HUDEP-2 (cell line): ENCODE results near the gene CTAGE6.
"Not testable (repeated sequence)": the region's sequence is repeated elsewhere in the genome, so short reads cannot be mapped to it uniquely, and the experiment has no call there.

ENCODE experiments used
- DNase-seq, 76 experiments: peaks; one replicate each; lab custom pipeline; 2025; ENCODE audit not compliant: unreplicated experiment in 76 of 76; lab: John Stamatoyannopoulos, UW

Gene CTAGE6

DNA sequence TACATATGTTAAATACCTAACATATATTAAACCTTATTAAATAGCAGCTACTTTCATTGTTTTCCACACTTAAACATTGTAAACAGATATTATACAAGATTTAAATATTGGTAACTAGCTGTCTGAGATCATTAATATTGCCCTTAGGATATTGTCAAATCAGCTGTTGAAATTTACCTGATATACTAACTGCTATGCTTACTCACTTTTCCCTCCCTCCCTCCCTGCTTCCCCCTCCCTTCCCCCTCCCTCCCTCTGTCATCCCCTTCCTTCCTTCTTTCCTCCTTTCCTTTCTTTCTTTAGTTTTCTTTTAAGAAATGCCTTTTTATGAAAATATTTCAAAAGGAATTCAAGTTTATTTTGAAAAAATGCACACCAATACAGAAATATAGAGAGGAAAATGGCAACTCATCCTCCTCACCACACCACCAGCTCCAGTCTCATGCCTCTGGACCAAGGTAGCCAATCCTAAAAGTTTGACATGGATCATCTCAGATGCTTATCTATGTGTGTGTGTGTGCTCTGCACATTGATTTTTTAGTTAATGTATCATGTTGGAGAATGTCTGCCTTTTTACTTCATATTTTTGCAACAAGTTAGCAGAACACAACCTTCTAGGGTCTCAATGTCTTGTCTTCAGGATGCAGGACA, 41.8 kb downstream of the CTAGE6 start:
- not testable (repeated sequence) for DNase-seq

GRCh38 chr7:143714581-143715454, 42.7 kb downstream of the CTAGE6 start:
- not testable (repeated sequence) for DNase-seq

GRCh38 chr7:143712381-143712780, 45.1 kb downstream of the CTAGE6 start:
- not testable (repeated sequence) for DNase-seq

DNA sequence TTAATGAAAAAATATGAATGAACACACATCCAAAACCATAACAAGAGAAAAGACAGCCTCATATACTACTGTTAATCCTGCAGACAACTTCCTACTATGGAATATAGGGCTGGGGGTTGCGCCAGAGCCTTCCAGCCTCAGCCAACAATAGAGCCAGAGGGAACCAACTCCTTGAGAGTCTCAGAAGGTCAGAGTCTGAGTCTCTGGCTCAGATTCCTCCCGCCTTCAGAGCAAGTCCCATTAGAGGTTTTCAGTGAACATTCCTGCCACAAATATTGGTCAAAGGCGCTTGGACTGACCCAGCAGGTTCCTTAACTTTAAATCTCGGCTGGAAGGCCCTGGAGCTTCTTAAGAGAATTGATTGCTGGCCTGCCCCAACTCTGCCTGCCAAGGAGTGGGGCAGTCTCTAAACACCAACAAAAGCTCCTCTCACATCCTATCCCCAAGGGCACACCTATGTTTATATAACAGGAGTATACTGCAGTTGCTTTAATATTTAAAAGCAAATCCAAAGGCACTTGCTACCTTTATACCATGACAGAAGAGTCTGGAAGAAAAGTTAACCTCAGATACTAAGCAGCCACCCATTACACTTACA, 45.7 kb downstream of the CTAGE6 start:
- not testable (repeated sequence) for DNase-seq

- not testable (repeated sequence) for DNase-seq
Observed at GRCh38 chr7:143709895-143710294, 47.6 kb downstream of the CTAGE6 start.
